Fibroblast of skin of right quadriceps (primary cell): ENCODE data around the gene OTX2.

Experiments used
- DNase-seq: peaks from one replicate; pipeline ENCODE4 v3.0.0-alpha.2; 2013

The OTX2 gene

DNA sequence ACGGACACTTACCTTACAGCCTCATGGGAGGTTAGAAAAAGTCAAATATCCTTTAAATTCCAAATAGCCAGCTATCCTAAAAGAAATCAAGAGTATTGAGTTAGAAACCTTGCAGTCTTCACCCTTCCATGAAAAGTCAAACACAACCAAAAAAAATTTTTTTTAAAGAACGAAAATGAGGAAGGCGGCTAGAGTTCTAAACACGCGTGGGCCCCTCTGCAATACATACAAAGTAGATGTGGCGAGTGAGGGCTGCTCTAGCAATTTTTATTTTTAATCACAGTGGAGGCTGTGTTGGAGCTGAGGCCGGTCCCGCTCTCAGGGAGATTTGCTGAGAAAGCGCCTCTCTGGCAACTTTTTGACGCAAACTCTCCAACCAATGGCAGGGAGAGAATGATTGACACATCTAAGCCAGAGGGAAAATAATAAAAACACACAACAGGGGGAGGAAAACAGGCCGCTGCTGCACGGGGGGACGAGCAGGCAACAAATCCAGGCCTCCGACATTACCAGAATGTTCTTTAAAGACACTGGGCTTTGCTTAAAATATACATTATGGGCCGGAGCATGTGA is at the start of gene OTX2:
Gene OTX2 (minus strand): TSS at position 333 of the 573 bp plus-strand sequence. CDS start 5,023 bp downstream, outside the sequence.
- DNase-seq: no peak

- DNase-seq: no peak
These were observed 48.1 kb upstream of the OTX2 start for GRCh38 chr14:56858422-56858821.

- no peak for DNase-seq
These were observed 46.9 kb upstream of the OTX2 start for GRCh38 chr14:56857216-56857615.

DNA sequence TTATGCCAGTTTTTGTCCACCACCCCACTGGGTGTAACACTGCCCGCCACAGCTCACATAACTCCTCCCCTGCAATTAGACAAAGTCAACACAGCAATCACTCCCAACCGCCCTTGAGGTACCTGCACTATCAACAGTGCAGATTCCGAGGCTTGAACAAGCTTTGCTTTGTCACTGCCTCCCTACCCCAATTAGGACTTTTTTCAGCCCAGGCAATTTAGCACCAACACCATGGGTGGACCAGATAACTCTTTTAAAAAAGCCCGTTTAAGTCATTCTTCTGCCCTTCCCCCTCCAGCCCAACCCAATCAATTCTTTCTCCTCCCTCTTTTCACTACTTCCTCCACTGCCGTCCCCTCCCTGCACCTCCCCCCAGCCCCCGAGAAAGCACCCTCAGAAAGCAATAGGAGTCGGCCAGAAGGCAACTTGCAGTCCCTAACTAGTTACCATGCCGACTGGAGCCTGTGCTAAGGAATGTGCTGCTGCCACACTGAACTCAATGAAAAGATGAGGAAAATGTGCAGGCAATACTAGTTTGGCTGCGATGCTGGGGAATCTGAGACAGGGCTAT is 45.7 kb upstream of the OTX2 start:
- DNase-seq: no peak

- no peak for DNase-seq
These were observed 44.0 kb upstream of the OTX2 start for GRCh38 chr14:56854325-56854724.

DNA sequence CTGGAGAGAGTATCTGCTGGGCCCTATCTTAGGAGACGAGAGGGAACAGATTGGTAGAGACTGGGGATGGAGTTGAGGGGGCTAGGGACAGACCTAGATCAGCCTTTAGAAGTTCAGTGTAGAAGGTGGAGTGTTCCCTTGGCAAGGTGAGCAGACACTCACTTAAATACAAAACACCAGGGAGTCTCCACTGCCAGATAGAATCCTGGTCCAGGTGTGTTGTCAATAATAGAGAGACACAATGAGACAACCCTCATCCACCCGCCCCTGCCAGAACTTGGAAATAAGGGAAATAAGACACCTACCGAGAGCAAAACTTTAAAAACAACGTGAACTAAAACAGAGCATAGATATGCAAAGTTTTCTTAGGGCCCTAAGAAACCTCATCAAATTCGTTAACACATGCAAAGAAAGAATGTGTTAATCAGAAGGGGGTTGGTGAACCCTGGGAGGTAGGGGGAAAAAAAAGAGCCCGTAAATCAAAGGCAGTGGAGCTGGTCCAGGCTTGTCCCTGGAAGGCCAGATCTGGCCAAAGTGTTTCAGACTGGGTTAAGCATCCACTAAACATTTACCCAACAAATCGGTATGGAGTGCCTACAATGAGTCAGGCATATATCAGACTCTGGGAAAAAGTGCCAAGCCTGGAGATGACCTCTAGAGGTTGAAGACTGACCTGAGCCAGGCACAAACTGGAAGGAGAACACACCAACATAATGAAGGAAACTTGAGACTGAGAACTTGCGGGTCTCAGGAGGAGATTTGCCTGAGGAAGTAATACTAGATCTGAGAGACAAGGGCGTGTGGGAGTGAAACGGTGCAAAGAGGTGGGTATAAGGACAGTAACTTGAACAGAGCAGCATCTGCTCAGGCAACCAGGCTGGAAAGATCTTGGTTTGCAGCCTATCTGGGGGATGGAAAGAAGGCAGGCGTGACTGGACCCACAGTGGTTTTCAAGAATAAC is 37.0 kb upstream of the OTX2 start:
- DNase-seq: no peak

DNA sequence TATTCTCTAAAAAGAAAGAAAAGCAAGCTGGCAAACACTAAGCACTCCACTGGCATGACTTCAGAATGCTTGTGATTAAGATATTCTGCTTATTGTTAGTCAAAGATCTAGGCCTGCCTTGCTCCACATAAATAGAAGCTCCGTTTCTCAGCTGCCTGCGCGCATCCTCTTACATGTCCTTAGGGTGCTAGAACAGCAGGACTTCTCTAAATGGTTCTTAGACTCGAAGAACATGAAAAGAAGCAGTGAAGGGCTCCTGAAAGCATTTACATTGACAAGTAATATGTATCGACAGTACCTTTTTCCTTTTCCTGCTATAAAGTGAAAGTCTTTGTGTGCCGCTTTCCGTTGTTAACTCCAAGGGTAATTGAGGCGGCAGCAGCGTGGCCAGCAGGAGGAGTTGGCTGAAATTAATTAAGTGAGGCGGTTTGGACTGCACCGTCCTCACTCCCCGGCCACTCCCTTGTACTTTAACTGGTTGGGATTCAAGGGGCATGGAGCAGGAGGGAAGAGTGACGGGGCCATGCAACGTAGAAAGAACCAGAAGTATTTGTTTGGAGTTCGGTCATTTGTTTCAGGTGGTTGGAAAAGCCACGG is 34.2 kb upstream of the OTX2 start:
- no peak for DNase-seq

GRCh38 chr14:56841611-56842010 is 31.3 kb upstream of the OTX2 start:
- no peak for DNase-seq

DNA sequence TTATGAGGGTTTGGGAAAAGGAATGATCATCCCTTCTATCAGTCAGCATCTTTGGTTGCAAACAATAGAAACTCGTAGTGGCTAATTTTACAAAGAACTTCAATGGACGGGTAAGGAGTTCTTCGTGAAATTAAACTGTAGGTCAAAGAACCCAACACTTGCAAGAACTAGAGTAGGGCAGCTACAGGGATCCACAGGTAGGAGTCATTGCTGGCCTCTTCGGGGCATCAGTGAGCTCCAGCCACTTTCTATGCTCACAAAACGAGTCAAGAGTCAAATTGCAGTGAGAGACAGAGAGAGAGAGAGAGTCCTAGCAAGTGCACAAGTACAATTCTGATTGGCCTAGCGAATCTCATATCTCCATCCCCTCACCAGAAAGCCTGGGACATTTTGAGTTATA is 29.9 kb upstream of the OTX2 start:
- no peak for DNase-seq

- no peak for DNase-seq
These were observed 18.9 kb upstream of the OTX2 start for GRCh38 chr14:56829151-56829550.

GRCh38 chr14:56826214-56826613 is 15.9 kb upstream of the OTX2 start:
- no peak for DNase-seq

- DNase-seq: no peak
These were observed 11.7 kb upstream of the OTX2 start for GRCh38 chr14:56821805-56822610.

- no peak for DNase-seq
These were observed 10.9 kb upstream of the OTX2 start for GRCh38 chr14:56821177-56821576.

DNA sequence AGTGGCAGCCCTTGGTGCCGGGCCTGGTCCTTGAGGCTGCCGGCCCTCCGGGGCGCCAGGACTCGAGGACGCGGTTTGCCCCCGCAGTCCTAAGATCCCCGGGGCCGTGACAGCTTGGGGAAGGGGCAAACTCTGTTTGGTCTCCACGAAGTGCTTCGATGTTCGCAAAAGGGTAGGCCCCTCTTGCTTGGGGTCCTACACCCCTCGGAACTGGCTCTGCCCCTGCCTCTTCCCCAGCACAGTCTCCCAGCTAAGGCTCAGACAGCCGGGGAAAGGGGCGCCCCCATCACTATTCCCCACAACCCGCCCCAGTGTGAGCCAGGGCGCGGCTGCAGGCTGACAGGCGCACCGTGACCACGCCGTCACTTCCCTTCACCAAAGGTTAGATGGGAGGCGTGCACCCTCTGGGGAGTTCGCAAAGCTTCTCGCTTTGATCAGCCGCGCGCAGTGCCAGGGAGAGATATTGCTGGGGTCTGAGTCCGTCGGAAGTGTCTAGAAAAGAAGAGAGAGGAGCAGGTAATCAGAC is 7.2 kb upstream of the OTX2 start:
- no peak for DNase-seq

GRCh38 chr14:56816574-56817391 is 6.5 kb upstream of the OTX2 start:
- no peak for DNase-seq

- no peak for DNase-seq
These were observed 5.5 kb upstream of the OTX2 start for GRCh38 chr14:56815745-56816144.

- DNase-seq: no peak
These were observed 4.9 kb upstream of the OTX2 start for GRCh38 chr14:56814969-56815700.

GRCh38 chr14:56814519-56814959 is 4.3 kb upstream of the OTX2 start:
- no peak for DNase-seq

- no peak for DNase-seq
These were observed 2.9 kb upstream of the OTX2 start for GRCh38 chr14:56813143-56813551.

- DNase-seq: no peak
These were observed 2.3 kb upstream of the OTX2 start for GRCh38 chr14:56812364-56813141.
